HG03066 (cell line): ENCODE measurements around the gene RNF13.
"Not testable (repeated sequence)": the region's sequence is repeated elsewhere in the genome, so short reads cannot be mapped to it uniquely, and the experiment has no call there.

Experiments used
- ATAC-seq: cut with Tn5 transposase; IDR thresholded peaks from one replicate; pipeline ENCODE4 v1.9.1; 2021; ENCODE audit warnings: low read depth; ENCODE audit not compliant: unreplicated experiment

The RNF13 gene

DNA sequence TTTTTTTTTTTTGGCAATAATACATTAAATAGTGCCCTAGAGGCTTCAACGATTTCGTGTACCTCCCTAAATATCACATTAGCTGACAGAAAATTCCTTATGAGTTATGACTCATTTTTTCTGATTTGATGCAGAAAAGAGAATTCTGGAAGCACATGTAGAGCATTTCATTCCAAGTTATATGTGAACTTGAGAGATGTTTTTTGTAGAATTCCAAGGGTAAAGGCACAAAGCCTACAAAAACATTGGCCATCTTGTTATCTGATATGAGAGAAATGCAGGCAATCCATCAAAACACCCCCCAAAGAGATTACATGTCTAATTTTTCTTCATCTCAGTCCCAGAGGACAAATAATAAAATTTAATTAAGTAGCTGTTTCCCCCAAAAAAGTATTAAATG, 164.4 kb downstream of the RNF13 start:
- no peak for ATAC-seq

DNA sequence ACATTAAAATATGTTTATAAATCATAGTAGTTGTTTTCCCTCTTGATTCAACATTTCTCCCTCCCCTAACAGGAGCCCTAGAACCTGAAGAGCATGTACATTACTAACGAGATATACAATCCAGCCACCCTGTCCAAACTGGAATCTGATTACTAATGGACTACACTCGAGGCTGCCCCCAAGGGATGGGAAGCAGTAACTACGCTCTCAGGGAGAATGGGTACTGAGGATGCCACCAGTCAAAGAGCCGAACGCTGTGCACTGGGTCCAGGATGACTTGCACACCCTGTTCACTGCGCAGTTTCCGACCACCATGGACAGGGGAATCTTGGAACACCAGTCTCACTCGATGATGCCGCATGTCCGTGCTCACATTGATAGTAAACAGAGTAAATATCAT, 169.0 kb downstream of the RNF13 start:
- not testable (repeated sequence) for ATAC-seq

DNA sequence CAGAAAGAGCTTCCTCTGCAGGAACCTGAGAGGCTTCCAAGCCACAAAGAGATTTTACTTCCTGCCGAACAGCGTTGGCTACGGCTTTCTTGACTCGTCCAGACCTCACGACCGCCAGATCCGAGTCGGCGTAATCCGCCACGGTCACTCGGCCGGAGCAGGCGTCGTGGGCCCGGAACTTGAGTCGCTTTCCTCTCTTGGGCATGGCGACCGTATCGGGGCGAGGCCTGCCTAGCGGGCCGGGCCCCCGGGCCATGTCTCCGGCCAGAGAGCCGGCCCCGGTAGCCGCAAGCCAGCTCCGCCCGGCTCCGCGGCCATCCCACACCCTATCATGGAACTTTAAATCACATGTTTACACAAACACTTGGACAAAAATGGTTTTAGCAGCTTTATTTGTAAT, 170.0 kb downstream of the RNF13 start:
- ATAC-seq, result not testable (repeated sequence)

DNA sequence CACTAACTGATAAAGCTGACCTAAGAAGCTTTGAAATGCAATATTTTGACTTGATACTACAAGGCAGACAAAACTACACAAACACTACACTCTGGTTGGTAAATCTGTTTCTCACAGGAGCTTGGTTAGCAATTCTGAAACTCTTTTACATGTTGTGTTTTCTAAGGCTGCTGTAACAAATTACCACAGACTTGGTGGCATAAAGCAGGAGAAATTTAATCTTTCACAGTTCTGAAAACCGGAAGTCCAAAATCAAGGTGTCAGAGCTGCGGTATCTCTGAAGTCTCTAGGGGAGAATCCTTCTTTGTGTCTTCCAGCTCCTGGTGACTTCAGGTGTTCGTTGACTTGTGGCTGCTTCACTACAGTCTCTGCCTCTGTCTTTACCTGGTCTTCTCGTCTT, 170.6 kb downstream of the RNF13 start:
- no peak for ATAC-seq

DNA sequence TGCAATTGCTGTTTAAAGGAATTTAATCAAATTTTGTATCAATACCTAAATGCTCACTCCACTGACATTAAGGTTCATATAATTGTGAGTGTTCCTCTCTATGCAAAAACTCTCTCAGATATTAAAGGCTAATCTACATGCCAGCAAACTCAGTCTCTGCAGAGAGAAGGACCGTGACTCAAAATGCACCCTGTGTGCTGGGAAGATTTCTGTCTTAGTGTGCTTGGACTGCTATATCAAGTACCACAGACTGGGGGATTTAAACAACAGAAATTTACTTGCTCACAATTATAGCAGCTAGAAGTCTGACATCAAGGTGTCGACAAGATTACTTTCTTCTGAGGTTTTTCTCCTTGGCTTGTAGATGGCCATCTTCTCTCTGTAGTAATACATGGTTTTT, 176.3 kb downstream of the RNF13 start:
- no peak for ATAC-seq

DNA sequence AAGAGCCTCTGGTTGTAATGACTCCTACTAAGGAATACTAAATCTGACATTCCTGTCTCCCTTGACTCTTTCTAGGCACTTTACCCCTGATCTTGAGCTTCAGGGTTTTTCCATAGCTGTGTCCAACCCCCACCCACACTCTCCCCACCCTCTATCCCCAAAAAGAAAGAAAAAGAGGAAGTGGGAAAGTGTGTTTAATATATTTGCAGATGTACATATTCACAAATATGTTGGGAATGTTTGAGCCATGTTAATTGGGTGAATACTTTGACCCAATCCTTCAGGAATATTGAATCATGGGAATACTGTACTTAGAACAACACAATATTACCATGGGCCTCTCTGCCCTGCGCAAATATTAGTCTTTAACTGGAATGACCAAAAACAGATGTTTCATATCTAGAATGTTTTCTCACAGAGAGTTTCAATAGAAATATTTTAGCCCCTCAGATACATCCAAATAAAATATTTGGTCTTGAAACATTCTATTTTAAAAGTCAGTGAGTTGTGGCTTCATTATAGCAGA, 177.5 kb downstream of the RNF13 start:
- ATAC-seq, result no peak

DNA sequence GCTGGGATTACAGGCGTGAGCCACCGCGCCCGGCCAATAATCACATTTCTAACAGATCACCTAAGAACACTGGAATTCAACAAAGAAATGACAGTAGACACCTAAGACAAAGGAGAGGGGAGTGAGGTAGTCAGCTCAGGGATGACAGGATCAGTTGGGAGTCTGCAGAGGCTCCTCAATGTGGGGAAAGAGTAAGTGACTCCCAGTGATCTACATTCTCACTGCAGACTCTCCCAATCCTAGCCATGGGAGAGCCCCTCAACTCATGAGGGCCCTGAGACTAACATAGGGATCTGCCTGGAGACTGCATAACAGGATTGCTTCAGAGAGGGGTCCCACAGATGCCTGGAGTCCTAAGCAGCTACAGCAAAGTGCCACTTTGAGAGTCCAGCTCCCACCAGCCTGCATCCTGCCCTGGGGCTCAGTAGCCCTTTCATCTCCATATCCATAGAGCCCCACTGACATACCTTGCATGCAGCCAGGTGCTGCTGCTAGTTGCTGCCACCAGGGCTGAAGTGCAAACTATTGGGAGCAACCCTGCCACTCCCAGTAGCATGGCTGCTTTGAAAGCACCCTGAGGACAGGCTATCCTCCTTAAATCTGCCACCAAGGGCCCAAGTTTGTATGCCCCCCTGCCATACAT, 179.5 kb downstream of the RNF13 start:
- ATAC-seq, result no peak

DNA sequence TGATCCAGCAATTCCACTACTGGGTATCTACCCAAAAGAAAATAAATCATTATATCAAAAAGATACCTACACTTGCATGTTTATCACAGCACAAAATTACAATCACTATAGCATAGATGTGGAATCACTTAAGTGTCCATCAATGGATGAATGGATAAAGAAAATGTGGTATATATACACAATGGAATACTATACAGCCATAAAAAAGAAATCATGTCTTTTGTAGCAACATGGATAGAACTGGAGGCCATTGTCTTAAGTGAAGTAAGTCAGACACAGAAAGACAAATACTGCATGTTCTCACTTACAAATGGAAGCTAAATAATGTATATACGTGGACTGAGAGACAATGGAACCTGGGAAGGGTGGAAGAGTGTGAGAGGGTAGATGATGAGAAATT, 185.9 kb downstream of the RNF13 start:
- ATAC-seq, result no peak

DNA sequence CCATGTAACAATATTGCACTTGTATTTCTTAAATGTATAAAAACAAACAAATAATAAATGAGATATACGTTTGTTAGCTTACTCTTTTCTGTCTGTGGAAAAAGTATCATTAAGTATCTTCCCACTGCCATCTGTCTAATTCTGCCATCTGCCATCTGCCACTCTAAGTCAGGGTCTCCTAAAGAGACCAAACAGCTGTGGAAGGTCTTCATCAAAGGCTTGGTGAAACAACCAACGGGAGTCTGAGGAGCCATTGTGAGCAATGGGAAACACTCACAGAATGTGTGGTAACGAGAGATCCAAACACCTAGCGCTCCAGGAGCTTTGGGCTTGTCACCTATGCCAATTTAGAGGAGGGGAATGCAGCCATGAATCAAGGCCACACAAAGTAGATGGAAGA, 186.4 kb downstream of the RNF13 start:
- no peak for ATAC-seq

DNA sequence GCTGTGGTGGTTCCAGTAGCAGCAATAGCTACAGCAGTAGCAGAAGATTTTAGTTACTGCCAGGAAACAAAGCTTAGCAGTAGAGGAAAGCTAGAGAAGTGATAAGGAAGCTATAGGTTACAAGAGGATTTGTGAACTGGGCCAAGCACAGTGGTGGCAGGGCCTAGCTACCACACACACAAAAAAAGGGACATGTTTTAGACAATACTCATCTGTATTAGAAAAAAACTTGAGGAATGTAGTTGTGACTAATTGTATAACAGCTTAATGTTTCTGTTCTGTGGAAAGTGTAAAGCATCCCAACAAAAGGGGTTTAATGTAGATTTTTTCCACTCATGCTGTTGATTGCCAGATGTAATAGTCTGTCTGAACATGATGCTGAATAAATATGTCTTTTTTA, 187.6 kb downstream of the RNF13 start:
- no peak for ATAC-seq

DNA sequence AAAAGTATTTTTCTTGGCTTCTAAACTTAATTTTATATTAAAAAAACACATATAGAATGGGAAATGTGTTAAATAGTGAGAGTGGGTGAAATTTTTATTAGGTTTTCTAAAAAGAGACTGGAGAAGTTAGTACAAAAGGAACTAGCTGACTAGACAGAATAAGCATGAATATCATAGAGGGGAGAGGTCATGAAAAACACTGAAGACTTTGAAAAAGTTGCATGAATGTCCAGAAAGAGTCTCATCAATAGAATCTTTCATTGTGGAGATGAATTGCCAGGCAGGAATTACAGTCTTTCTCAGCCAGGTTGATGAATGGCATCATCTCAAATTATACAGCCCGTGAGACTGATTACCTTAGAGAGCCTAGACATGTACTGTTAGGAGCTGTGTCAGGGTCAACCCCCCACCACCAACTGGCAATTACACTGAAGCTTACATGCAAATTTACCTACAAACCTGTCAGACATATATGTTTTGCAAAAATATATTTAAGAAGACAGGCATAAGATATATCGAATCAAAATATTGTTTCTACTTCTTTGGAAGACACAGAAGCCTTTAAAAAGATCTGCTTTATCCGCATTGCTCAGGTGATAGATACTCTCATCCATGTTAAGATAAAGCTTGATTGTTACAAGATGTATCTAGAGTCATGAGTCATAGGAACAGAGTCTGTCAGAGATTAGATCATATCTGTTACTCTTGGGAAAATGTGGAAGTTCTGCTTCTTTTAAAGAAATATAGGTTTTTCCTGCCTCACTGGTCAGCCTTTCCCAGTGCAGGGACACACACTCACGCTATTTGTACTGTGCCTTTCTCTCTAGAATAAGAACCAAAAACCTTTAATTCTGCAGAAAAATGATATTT, 192.5 kb downstream of the RNF13 start:
- ATAC-seq, result no peak

DNA sequence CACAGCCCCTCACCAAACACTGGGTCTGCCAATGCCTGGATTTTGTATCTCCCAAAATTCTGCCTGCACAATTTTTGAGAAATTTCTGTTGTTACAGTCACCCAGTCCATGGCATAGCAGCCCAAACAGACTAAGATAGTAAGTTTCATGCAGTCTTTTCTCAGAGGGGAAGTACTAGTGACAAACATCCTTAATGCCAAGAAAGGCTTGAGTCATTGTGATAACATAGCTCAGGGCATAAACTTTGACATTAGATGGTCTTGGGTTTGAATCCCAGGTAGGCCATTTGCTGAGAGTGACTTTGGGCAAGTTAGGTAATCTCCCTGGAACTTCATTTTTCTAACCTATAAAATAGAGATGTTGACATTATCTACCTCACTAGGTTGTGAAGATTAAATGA, 193.8 kb downstream of the RNF13 start:
- no peak for ATAC-seq
